Measurements from ENCODE around the gene SLC39A10.

SLC39A10 gene

GRCh38 chr2:195721042-195721441 is 64.0 kb downstream of the SLC39A10 start:
- DNase-seq (ENCODE audit: low read depth in 2 of 3, low spot score in 1 of 3), result no peak

GRCh38 chr2:195722075-195722474 is 65.0 kb downstream of the SLC39A10 start:
- DNase-seq (ENCODE audit: low read depth in 2 of 3, low spot score in 1 of 3), result no peak

- no peak for DNase-seq (ENCODE audit: low read depth in 2 of 3, low spot score in 1 of 3)
Observed at GRCh38 chr2:195727106-195727505, 70.1 kb downstream of the SLC39A10 start.

- no peak for DNase-seq (ENCODE audit: low read depth in 2 of 3, low spot score in 1 of 3)
Observed at GRCh38 chr2:195730912-195731311, 73.9 kb downstream of the SLC39A10 start.

GRCh38 chr2:195732574-195732973 is 75.5 kb downstream of the SLC39A10 start:
- no peak for DNase-seq (ENCODE audit: low read depth in 2 of 3, low spot score in 1 of 3)

GRCh38 chr2:195733831-195734230 is 76.8 kb downstream of the SLC39A10 start:
- no peak for DNase-seq (ENCODE audit: low read depth in 2 of 3, low spot score in 1 of 3)

GRCh38 chr2:195734395-195734794 is 77.4 kb downstream of the SLC39A10 start:
- no peak for DNase-seq (ENCODE audit: low read depth in 2 of 3, low spot score in 1 of 3)

- no peak for DNase-seq (ENCODE audit: low read depth in 2 of 3, low spot score in 1 of 3)
Observed at GRCh38 chr2:195734931-195735330, 77.9 kb downstream of the SLC39A10 start.

- no peak for DNase-seq (ENCODE audit: low read depth in 2 of 3, low spot score in 1 of 3)
Observed at GRCh38 chr2:195735347-195735746, 78.3 kb downstream of the SLC39A10 start.

GRCh38 chr2:195737511-195738325 is 80.7 kb downstream of the SLC39A10 start:
- no peak for DNase-seq (ENCODE audit: low read depth in 2 of 3, low spot score in 1 of 3)

GRCh38 chr2:195741191-195741590 is 84.2 kb downstream of the SLC39A10 start:
- no peak for DNase-seq (ENCODE audit: low read depth in 2 of 3, low spot score in 1 of 3)

- DNase-seq (ENCODE audit: low read depth in 2 of 3, low spot score in 1 of 3), result no peak
Observed at GRCh38 chr2:195756218-195756942, 99.4 kb downstream of the SLC39A10 start.

GRCh38 chr2:195758846-195759245 is 101.8 kb downstream of the SLC39A10 start:
- no peak for DNase-seq (ENCODE audit: low read depth in 2 of 3, low spot score in 1 of 3)

GRCh38 chr2:195759877-195760276 is 102.9 kb downstream of the SLC39A10 start:
- no peak for DNase-seq (ENCODE audit: low read depth in 2 of 3, low spot score in 1 of 3)

- no peak for DNase-seq (ENCODE audit: low read depth in 2 of 3, low spot score in 1 of 3)
Observed at GRCh38 chr2:195763866-195764265, 106.8 kb downstream of the SLC39A10 start.

GRCh38 chr2:195766691-195767090 is 109.7 kb downstream of the SLC39A10 start:
- DNase-seq (ENCODE audit: low read depth in 2 of 3, low spot score in 1 of 3), result no peak

GRCh38 chr2:195768431-195768830 is 111.4 kb downstream of the SLC39A10 start:
- DNase-seq (ENCODE audit: low read depth in 2 of 3, low spot score in 1 of 3), result no peak

- no peak for DNase-seq (ENCODE audit: low read depth in 2 of 3, low spot score in 1 of 3)
Observed at GRCh38 chr2:195769975-195770374, 112.9 kb downstream of the SLC39A10 start.

- DNase-seq (ENCODE audit: low read depth in 2 of 3, low spot score in 1 of 3), result no peak
Observed at GRCh38 chr2:195779491-195779890, 122.5 kb downstream of the SLC39A10 start.

GRCh38 chr2:195782156-195782555 is 125.1 kb downstream of the SLC39A10 start:
- no peak for DNase-seq (ENCODE audit: low read depth in 2 of 3, low spot score in 1 of 3)
